ENCODE results near the gene ADORA2B.
"Not testable (repeated sequence)": the region's sequence is repeated elsewhere in the genome, so short reads cannot be mapped to it uniquely, and the experiment has no call there.

The ADORA2B gene

GRCh38 chr17:15920758-15921239 lies 24.1 kb upstream of the ADORA2B start:
- no peak for FAIRE-seq

GRCh38 chr17:15921640-15922039 lies 23.3 kb upstream of the ADORA2B start:
- DNase-seq (ENCODE audit: extremely low spot score, insufficient read length, low read depth) (no peak), FAIRE-seq (no peak)

More at GRCh38 chr17:15920758-15921239, 24.1 kb upstream of the ADORA2B start:
- DNase-seq (ENCODE audit: extremely low spot score, insufficient read length, low read depth) = no peak

GRCh38 chr17:15922586-15922985 lies 22.3 kb upstream of the ADORA2B start:
- FAIRE-seq = no peak

GRCh38 chr17:15926039-15926740 lies 18.7 kb upstream of the ADORA2B start:
- no peak for DNase-seq (ENCODE audit: extremely low spot score, insufficient read length, low read depth)
- no peak for FAIRE-seq

More at GRCh38 chr17:15922586-15922985, 22.3 kb upstream of the ADORA2B start:
- no peak for DNase-seq (ENCODE audit: extremely low spot score, insufficient read length, low read depth)

- no peak for DNase-seq (ENCODE audit: extremely low spot score, insufficient read length, low read depth)
- FAIRE-seq = no peak
Observed at GRCh38 chr17:15928286-15928785, 16.6 kb upstream of the ADORA2B start.

- no peak for FAIRE-seq
- DNase-seq (ENCODE audit: extremely low spot score, insufficient read length, low read depth) = no peak
Observed at GRCh38 chr17:15929941-15930340, 15.0 kb upstream of the ADORA2B start.

- FAIRE-seq = no peak
- DNase-seq (ENCODE audit: extremely low spot score, insufficient read length, low read depth) = no peak
Observed at GRCh38 chr17:15930426-15930825, 14.5 kb upstream of the ADORA2B start.

- FAIRE-seq = no peak
- no peak for DNase-seq (ENCODE audit: extremely low spot score, insufficient read length, low read depth)
Observed at GRCh38 chr17:15931394-15931793, 13.5 kb upstream of the ADORA2B start.

GRCh38 chr17:15934866-15935265 lies 10.1 kb upstream of the ADORA2B start:
- DNase-seq (ENCODE audit: extremely low spot score, insufficient read length, low read depth) (no peak), FAIRE-seq (no peak)

GRCh38 chr17:15935891-15936290 lies 9.0 kb upstream of the ADORA2B start:
- DNase-seq (ENCODE audit: extremely low spot score, insufficient read length, low read depth) = no peak
- no peak for FAIRE-seq

GRCh38 chr17:15936481-15936880 lies 8.4 kb upstream of the ADORA2B start:
- not testable (repeated sequence) for DNase-seq (ENCODE audit: extremely low spot score, insufficient read length, low read depth); FAIRE-seq

GRCh38 chr17:15941781-15942180 lies 3.1 kb upstream of the ADORA2B start:
- FAIRE-seq (no peak), DNase-seq (ENCODE audit: extremely low spot score, insufficient read length, low read depth) (no peak)

GRCh38 chr17:15942207-15942833 lies 2.6 kb upstream of the ADORA2B start:
- FAIRE-seq = no peak
- DNase-seq (ENCODE audit: extremely low spot score, insufficient read length, low read depth) = no peak

GRCh38 chr17:15943971-15944758 lies 765 bp upstream of the ADORA2B start:
- FAIRE-seq (no peak), DNase-seq (ENCODE audit: extremely low spot score, insufficient read length, low read depth) (no peak)

- DNase-seq (ENCODE audit: extremely low spot score, insufficient read length, low read depth) (no peak), FAIRE-seq (no peak)
Observed at GRCh38 chr17:15945527-15946191, 729 bp downstream of the ADORA2B start.

GRCh38 chr17:15946611-15947120 lies 1.7 kb downstream of the ADORA2B start:
- no peak for DNase-seq (ENCODE audit: extremely low spot score, insufficient read length, low read depth)
- FAIRE-seq = no peak

- FAIRE-seq = no peak
- DNase-seq (ENCODE audit: extremely low spot score, insufficient read length, low read depth) = no peak
Observed at GRCh38 chr17:15947271-15947670, 2.3 kb downstream of the ADORA2B start.

GRCh38 chr17:15947976-15948752 lies 3.2 kb downstream of the ADORA2B start:
- FAIRE-seq (no peak), DNase-seq (ENCODE audit: extremely low spot score, insufficient read length, low read depth) (no peak)

- DNase-seq (ENCODE audit: extremely low spot score, insufficient read length, low read depth) (no peak), FAIRE-seq (no peak)
Observed at GRCh38 chr17:15951368-15952047, 6.6 kb downstream of the ADORA2B start.
